GM21390 (cell line): Measurements from ENCODE around the gene VWA8.

Experiments used
- ATAC-seq: cut with Tn5 transposase; IDR thresholded peaks from one replicate; pipeline ENCODE4 v1.9.1; 2021; ENCODE audit not compliant: unreplicated experiment

Gene VWA8

GRCh38 chr13:41960637-41961465, at the start of gene VWA8:
Gene VWA8, minus strand, starts transcription at chr13:41961109. Its CDS starts 94 bp downstream, at chr13:41961015.
- peak; percentile 87 for ATAC-seq

GRCh38 chr13:42009057-42009456, 48.1 kb upstream of the VWA8 start:
- ATAC-seq = no peak

- ATAC-seq = no peak
These were observed 46.9 kb upstream of the VWA8 start for GRCh38 chr13:42007844-42008243.

- no peak for ATAC-seq
These were observed 41.2 kb upstream of the VWA8 start for GRCh38 chr13:42002066-42002465.

- no peak for ATAC-seq
These were observed 40.7 kb upstream of the VWA8 start for GRCh38 chr13:42001580-42001979.

GRCh38 chr13:42000846-42001245, 39.9 kb upstream of the VWA8 start:
- no peak for ATAC-seq

GRCh38 chr13:41997396-41997795, 36.5 kb upstream of the VWA8 start:
- ATAC-seq = no peak

- ATAC-seq = no peak
These were observed 35.0 kb upstream of the VWA8 start for GRCh38 chr13:41995946-41996345.

- ATAC-seq = no peak
These were observed 34.4 kb upstream of the VWA8 start for GRCh38 chr13:41995336-41995735.

GRCh38 chr13:41994696-41995095, 33.8 kb upstream of the VWA8 start:
- no peak for ATAC-seq

GRCh38 chr13:41991936-41992335, 31.0 kb upstream of the VWA8 start:
- no peak for ATAC-seq

- no peak for ATAC-seq
These were observed 27.3 kb upstream of the VWA8 start for GRCh38 chr13:41988244-41988643.

GRCh38 chr13:41985788-41986508, 25.0 kb upstream of the VWA8 start:
- no peak for ATAC-seq

GRCh38 chr13:41981951-41982715, 21.2 kb upstream of the VWA8 start:
- ATAC-seq = no peak

GRCh38 chr13:41978007-41978406, 17.1 kb upstream of the VWA8 start:
- ATAC-seq = peak; percentile 53

- ATAC-seq = no peak
These were observed 15.6 kb upstream of the VWA8 start for GRCh38 chr13:41976476-41976875.

GRCh38 chr13:41974262-41974900, 13.5 kb upstream of the VWA8 start:
- ATAC-seq = no peak

- ATAC-seq = no peak
These were observed 12.4 kb upstream of the VWA8 start for GRCh38 chr13:41973247-41973741.

GRCh38 chr13:41971848-41972247, 10.9 kb upstream of the VWA8 start:
- ATAC-seq = no peak

GRCh38 chr13:41970918-41971317, 10.0 kb upstream of the VWA8 start:
- no peak for ATAC-seq

GRCh38 chr13:41970022-41970421, 9.1 kb upstream of the VWA8 start:
- no peak for ATAC-seq
